Duodenal mucosa (tissue), 2 donors: ENCODE data around the gene PATJ.
"Not testable (repeated sequence)": the region's sequence is repeated elsewhere in the genome, so short reads cannot be mapped to it uniquely, and the experiment has no call there.

Source experiments
- H3K27ac ChIP-seq: one replicate; pipeline ENCODE4 v1.7.0; 2013; ENCODE audit warnings: low read depth, low read length
- H3K27me3 ChIP-seq, 2 donors: one replicate each; pipeline ENCODE4 v1.7.0; 2013; ENCODE audit warnings: low read length in 2 of 2, control low read depth in 1 of 2; ENCODE audit not compliant: insufficient read depth in 2 of 2, control insufficient read depth in 1 of 2
- H3K36me3 ChIP-seq, 2 donors: one replicate each; pipeline ENCODE4 v1.7.0; 2013; ENCODE audit warnings: low read length in 2 of 2, control low read depth in 1 of 2; ENCODE audit not compliant: insufficient read depth in 2 of 2, control insufficient read depth in 1 of 2
- H3K4me1 ChIP-seq, 2 donors: one replicate each; pipeline ENCODE4 v1.7.0; 2013; ENCODE audit warnings: low read length in 2 of 2, control low read depth in 1 of 2; ENCODE audit not compliant: insufficient read depth in 2 of 2, control insufficient read depth in 1 of 2
- H3K4me3 ChIP-seq, 2 donors: one replicate each; pipeline ENCODE4 v1.7.0; 2013; ENCODE audit warnings: low read length in 2 of 2, low read depth in 1 of 2
- H3K9ac ChIP-seq, 2 donors: one replicate each; pipeline ENCODE4 v1.7.0; 2013; ENCODE audit warnings: low read length in 2 of 2, low read depth in 1 of 2
- H3K9me3 ChIP-seq, 2 donors: one replicate each; pipeline ENCODE4 v1.7.0; 2013; ENCODE audit warnings: low read length in 2 of 2, control low read depth in 1 of 2; ENCODE audit not compliant: control insufficient read depth in 1 of 2

The PATJ gene

GRCh38 chr1:61953790-61954150 is 211.5 kb downstream of the PATJ start:
- no peak overlapping the region for H3K9ac ChIP-seq
- H3K4me3 ChIP-seq, result no peak overlapping the region
- no peaks in the 10 kb centered on the region for H3K27me3 ChIP-seq
- no peak overlapping the region for H3K27ac ChIP-seq
- no peaks in the 10 kb centered on the region for H3K9me3 ChIP-seq
- H3K36me3 ChIP-seq, result no peaks in the 10 kb centered on the region
- H3K4me1 ChIP-seq, result no peaks in the 10 kb centered on the region

- Histone ChIP-seq H3K27ac (no peak overlapping the region), H3K27me3 (no peaks in the 10 kb centered on the region), H3K4me1 (no peaks in the 10 kb centered on the region), H3K36me3 (no peaks in the 10 kb centered on the region), H3K9me3 (no peaks in the 10 kb centered on the region), H3K9ac (no peak overlapping the region), H3K4me3 (no peak overlapping the region)
Observed at GRCh38 chr1:61955261-61955660, 213.0 kb downstream of the PATJ start.

GRCh38 chr1:61956016-61956645 is 213.9 kb downstream of the PATJ start:
- no peaks in the 10 kb centered on the region for H3K9me3 ChIP-seq
- no peaks in the 10 kb centered on the region for H3K36me3 ChIP-seq
- H3K9ac ChIP-seq, result no peak overlapping the region
- no peaks in the 10 kb centered on the region for H3K27me3 ChIP-seq
- H3K27ac ChIP-seq, result no peak overlapping the region
- H3K4me1 ChIP-seq, result no peaks in the 10 kb centered on the region
- no peak overlapping the region for H3K4me3 ChIP-seq

DNA sequence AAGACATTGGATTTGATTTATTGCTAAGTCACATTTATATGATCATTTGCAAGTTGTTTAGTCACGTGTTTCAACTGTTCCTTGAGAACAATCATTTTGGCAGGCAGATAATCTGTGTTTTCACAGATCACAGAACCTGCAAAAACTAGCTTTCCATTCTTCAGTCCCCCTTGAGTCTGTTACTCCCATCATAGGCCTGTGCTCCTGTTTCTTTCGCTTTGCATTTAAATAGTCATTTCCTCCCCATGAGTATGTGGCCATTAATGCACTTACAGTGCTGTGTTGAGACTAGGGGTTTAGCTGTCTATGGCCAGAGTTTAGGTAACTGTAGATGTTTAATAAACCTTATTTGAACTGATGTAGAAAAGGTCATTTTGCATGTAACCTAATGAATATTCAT is 214.5 kb downstream of the PATJ start:
- H3K9ac ChIP-seq, result no peak overlapping the region
- no peaks in the 10 kb centered on the region for H3K4me1 ChIP-seq
- no peaks in the 10 kb centered on the region for H3K27me3 ChIP-seq
- no peak overlapping the region for H3K4me3 ChIP-seq
- no peaks in the 10 kb centered on the region for H3K9me3 ChIP-seq
- H3K36me3 ChIP-seq, result no peaks in the 10 kb centered on the region
- H3K27ac ChIP-seq, result no peak overlapping the region

DNA sequence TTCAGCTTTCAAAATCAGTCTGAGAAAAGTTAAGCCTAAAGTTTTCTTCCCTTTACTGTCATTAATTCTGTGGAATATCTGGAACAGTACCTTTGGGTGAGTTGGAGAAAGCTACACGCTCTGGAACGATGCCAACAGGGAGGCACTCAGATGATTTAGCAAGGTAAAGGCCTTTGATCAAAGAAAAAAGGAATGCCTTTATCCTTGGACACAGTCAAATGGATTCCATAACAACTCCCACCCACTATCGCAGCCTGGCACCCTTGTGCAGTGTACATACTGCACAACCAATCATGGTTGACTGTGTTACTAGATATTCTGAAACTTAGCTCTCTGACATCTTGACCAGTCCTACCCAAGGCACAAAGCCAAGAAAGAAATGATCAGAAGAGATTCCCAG is 218.7 kb downstream of the PATJ start:
- no peaks in the 10 kb centered on the region for H3K9me3 ChIP-seq
- H3K4me3 ChIP-seq, result no peak overlapping the region
- H3K27ac ChIP-seq, result no peak overlapping the region
- no peaks in the 10 kb centered on the region for H3K36me3 ChIP-seq
- H3K9ac ChIP-seq, result no peak overlapping the region
- H3K27me3 ChIP-seq, result no peaks in the 10 kb centered on the region
- H3K4me1 ChIP-seq, result no peaks in the 10 kb centered on the region

GRCh38 chr1:61962631-61963030 is 220.4 kb downstream of the PATJ start:
- no peaks in the 10 kb centered on the region for H3K9me3 ChIP-seq
- H3K9ac ChIP-seq, result no peak overlapping the region
- H3K36me3 ChIP-seq, result no peaks in the 10 kb centered on the region
- H3K27ac ChIP-seq, result no peak overlapping the region
- no peaks in the 10 kb centered on the region for H3K27me3 ChIP-seq
- no peak overlapping the region for H3K4me3 ChIP-seq
- no peaks in the 10 kb centered on the region for H3K4me1 ChIP-seq

DNA sequence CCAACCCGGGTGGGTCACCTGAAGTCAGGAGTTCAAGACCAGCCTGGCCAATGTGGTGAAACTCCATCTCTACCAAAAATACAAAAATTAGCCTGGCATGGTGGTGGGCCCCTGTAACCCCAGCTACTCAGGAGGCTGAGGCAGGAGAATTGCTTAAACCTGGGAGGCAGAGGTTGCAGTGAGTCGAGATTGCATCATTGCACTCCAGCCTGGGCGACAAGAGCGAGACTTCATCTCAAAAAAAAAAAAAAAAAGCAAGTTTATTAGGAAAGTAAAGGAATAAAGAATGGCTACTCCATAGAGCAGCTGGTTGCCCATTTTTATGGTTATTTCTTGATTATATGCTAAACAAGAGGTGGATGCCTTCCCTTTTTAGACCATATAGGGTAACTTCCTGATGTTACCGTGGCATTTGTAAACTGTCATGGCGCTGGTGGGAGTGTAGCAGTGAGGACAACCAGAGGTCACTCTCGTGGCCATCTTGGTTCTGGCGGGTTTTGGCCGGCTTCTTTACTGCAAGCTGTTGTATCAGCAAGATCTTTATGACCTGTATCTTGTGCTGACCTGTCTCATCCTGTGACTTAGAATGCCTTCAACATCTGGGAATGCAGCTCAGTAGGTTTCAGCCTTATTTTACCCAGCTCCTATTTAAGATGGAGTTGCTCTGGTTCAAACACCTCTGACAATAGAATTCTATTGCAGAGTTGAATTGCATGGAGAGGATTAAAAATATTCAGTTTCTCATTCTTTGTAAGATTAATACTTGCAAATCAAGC is 224.4 kb downstream of the PATJ start:
- not testable (repeated sequence) for H3K27ac ChIP-seq, H3K4me1 ChIP-seq, H3K27me3 ChIP-seq, H3K36me3 ChIP-seq, H3K4me3 ChIP-seq, H3K9me3 ChIP-seq, H3K9ac ChIP-seq

DNA sequence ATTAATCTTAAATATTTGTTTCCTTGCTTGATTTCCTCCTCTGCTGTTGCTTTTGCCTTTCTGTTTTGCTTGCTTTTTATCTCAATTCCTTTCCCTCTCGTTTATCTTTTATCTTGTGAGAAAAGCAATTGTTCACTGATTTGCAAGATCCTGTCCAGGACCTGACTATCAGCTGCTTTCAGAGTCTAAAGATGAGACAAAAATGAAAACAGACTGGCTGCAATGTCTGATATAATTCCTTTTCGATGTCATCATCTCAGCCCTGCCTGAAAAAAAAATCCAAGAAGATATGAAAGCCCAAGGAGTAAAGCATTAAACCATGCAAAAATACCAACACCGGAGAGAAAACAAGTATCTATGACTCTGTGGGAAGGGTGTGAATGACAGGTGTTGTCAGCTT is 225.5 kb downstream of the PATJ start:
- no peaks in the 10 kb centered on the region for H3K27me3 ChIP-seq
- H3K4me3 ChIP-seq, result no peak overlapping the region
- H3K9ac ChIP-seq, result no peak overlapping the region
- H3K4me1 ChIP-seq, result no peaks in the 10 kb centered on the region
- H3K9me3 ChIP-seq, result no peaks in the 10 kb centered on the region
- no peak overlapping the region for H3K27ac ChIP-seq
- no peaks in the 10 kb centered on the region for H3K36me3 ChIP-seq

DNA sequence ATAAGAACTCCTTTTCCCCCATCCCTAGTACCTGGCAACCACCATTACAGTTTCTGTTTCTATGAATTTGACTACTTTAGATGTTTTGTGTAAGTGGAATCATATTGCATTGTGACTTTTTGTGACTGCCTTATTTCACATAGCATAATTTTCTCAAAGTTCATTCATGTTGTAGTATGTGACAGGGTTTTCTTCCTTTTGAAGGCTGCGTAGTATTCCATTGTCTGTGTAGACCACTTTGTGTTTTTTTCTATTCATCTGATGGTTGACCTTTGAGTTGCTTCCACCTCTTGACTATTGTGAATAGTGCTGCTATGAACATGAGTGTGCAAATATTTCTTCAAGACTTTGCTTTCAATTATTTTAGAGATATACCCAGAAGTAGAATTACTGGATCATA is 226.6 kb downstream of the PATJ start:
- no peaks in the 10 kb centered on the region for H3K36me3 ChIP-seq
- H3K4me3 ChIP-seq, result no peak overlapping the region
- no peaks in the 10 kb centered on the region for H3K4me1 ChIP-seq
- no peak overlapping the region for H3K27ac ChIP-seq
- H3K9ac ChIP-seq, result no peak overlapping the region
- no peaks in the 10 kb centered on the region for H3K27me3 ChIP-seq
- no peaks in the 10 kb centered on the region for H3K9me3 ChIP-seq

DNA sequence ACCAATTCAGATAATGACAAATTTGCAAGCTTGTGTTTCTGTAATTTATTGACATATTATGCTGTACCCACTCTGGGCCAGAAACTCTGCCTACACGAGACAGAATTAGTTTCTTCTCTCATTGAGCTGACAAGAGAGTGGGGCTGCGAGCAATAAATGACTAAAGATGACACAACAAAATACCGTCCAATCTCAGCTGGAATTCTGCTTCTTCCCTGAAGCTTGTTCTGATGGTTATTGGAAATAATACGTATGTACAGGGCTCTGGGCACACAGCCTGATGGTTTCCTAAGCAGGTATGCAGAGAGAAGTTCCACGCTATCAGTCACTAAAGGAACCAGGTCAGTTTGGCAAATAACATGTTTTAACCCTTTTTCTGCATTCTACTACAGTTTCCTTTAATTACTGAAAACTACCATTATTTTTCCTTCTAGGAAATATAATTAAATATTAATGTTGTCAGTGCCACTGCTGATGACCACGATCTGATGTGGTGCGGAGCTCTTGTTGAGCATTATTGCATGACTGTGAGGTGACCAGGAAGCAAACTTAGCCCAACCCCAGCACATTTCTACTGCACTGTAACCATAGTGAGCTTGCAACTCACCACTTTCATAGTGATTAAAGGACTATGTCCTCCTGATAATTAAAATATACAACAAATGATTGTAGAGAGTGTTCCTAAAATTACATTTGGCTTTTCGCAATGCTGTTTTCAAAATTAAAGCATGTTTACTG is 231.0 kb downstream of the PATJ start:
- Histone ChIP-seq H3K9me3 (no peaks in the 10 kb centered on the region), H3K4me1 (no peaks in the 10 kb centered on the region), H3K27ac (no peak overlapping the region), H3K9ac (no peak overlapping the region), H3K36me3 (no peaks in the 10 kb centered on the region), H3K27me3 (no peaks in the 10 kb centered on the region), H3K4me3 (no peak overlapping the region)
